Kidney tubule cell (primary cell): ENCODE measurements around the gene ING4.

ENCODE experiments used
- DNase-seq: peaks from one replicate; pipeline ENCODE4 v3.0.0-alpha.2; 2018; ENCODE audit warnings: low spot score

Gene ING4

GRCh38 chr12:6607751-6608591, 54.9 kb downstream of the ING4 start:
- DNase-seq: peak; percentile 81

- peak; percentile 49 for DNase-seq
Observed at GRCh38 chr12:6606331-6607131, 56.4 kb downstream of the ING4 start.

DNA sequence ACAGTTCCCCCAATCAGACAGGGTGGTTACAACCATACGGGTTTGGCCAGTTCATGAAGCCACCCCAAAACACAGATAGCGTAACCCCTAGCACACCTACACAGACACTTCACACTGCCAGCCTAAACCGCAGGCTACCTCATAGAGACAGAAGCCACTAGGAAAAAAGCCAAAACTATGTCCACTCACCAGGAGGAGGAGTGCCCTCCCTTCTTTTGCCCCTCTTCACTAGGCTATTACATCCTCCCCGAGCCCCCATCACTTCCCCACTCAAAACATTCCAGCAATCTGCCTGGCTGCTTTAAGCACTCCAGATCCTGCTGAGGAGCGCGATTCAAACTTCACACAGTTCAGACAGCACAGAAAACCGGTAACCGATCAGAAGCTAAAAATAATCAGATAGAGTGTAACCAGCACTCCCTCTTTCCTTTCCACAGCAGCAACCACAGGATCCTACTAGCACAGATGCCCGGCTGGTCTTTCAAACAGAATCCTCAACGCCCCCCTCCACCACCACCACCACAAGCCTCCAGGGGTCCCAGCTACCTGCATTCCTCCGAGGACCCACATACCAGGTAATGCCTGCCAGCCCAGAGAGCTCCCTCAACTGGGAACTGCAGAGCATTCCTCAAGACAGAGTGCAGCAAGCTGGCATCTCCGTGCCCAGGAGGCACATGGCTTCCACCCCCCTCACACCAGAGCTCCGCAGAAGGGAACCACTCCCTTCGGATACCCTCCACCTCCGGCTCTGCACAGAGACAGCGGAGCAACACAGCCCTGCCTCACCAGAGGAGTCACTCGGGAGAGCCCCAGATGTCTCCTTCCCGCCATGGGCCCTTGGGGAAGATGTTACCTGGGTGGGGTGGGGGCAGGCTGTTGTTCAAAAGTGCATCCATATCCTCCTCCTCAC, 57.2 kb downstream of the ING4 start:
- peak; percentile 32 for DNase-seq

GRCh38 chr12:6604259-6605029, 58.5 kb downstream of the ING4 start:
- DNase-seq: no peak

- DNase-seq: peak; percentile 33
Observed at GRCh38 chr12:6603095-6603567, 59.8 kb downstream of the ING4 start.

DNA sequence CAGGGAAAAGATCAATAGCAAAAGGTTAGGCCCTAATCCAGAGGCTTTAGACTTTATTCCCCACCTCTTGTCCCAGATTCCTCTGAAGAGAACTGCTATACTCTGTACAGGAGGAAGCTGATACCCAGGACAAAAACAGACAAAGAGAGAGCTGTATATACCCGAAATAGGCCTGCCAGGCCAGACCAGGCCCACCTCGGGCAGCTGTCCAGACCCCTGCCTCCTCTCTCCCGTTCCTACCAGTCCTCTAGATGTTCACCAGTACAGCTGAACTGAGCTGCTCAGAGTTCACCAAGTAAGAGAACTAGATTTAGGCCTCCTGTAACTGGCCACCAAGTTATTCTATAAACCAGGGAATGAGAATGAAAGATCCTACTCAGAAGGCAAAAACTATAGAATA, 60.4 kb downstream of the ING4 start:
- DNase-seq: no peak
